ENCODE measurements around the gene MYT1.

GRCh38 chr20:64200740-64201139 lies 36.5 kb downstream of the MYT1 start:
- TF ChIP-seq CTCF (IDR thresholded peaks at IDR 0.05; ENCODE audit: low read length) (no peak), EZH2 (optimal IDR thresholded peaks at IDR 0.05; ENCODE audit: low read depth, low read length) (no peak)
